BLaER1 treated with 17β-estradiol and CSF1 and Interleukin-3, amounts not matched to agents 10 nM and 100 nM (cell line): ENCODE data around the gene PKP3.
"Not testable (repeated sequence)": the region's sequence is repeated elsewhere in the genome, so short reads cannot be mapped to it uniquely, and the experiment has no call there.

Experiments
- H3K27ac ChIP-seq, 11 experiments: shearing (Covaris generic); formaldehyde crosslinking; 2 replicates each; pipeline ENCODE4 v1.8.1; 2022
- H3K27me3 ChIP-seq, 11 experiments: shearing (Covaris generic); formaldehyde crosslinking; 2 replicates each; pipeline ENCODE4 v1.8.1; 2022
- H3K36me3 ChIP-seq, 11 experiments: shearing (Covaris generic); formaldehyde crosslinking; 2 replicates each; pipeline ENCODE4 v1.8.1; 2022
- H3K4me1 ChIP-seq, 10 experiments: shearing (Covaris generic); formaldehyde crosslinking; 2 replicates each; pipeline ENCODE4 v1.8.1; 2022
- H3K4me2 ChIP-seq, 11 experiments: shearing (Covaris generic); formaldehyde crosslinking; 2 replicates each; pipeline ENCODE4 v1.8.1; 2022
- H3K4me3 ChIP-seq, 10 experiments: shearing (Covaris generic); formaldehyde crosslinking; 2 replicates each; pipeline ENCODE4 v1.8.1; 2022
- H3K9ac ChIP-seq, 11 experiments: shearing (Covaris generic); formaldehyde crosslinking; 2 replicates each; pipeline ENCODE4 v1.8.1; 2022
- H3K9me3 ChIP-seq, 11 experiments: shearing (Covaris generic); formaldehyde crosslinking; replicated peaks in 1 of 11; 2 replicates each; pipeline ENCODE4 v1.8.1; 2022
- H4K20me1 ChIP-seq, 11 experiments: shearing (Covaris generic); formaldehyde crosslinking; 2 replicates each; pipeline ENCODE4 v1.8.1; 2022
- Cebpa-rat ChIP-seq, 11 experiments: shearing (Covaris generic); IDR thresholded peaks; 2 replicates each; pipeline ENCODE4 v1.8.1; 2022

Gene PKP3

GRCh38 chr11:418343-419247, 24.6 kb downstream of the PKP3 start:
- Histone ChIP-seq H3K27ac (no peak overlapping the region), H4K20me1 (peaks cover 0 to under 1% (median 0%) of the 10 kb centered on the region in 11 experiments; a peak in 1 of 22 replicates), H3K9ac (no peak overlapping the region), H3K4me1 (peaks cover 27 to 43% (median 37%) of the 10 kb centered on the region in 10 experiments), H3K27me3 (peaks cover 0 to 10% (median 0%) of the 10 kb centered on the region in 11 experiments; a peak in 4 of 22 replicates), H3K4me2 (peak overlapping the region in 3 of 11 experiments; percentile 99; a peak in 4 of 22 replicates), H3K36me3 (no peaks in the 10 kb centered on the region), H3K4me3 (no peak overlapping the region), H3K9me3 (no peaks in the 10 kb centered on the region)
- no peak for TF ChIP-seq Cebpa-rat (IDR thresholded peaks at IDR 0.05)

GRCh38 chr11:419248-420005, 25.4 kb downstream of the PKP3 start:
- Histone ChIP-seq H3K27ac (no peak overlapping the region), H3K9ac (no peak overlapping the region), H3K36me3 (no peaks in the 10 kb centered on the region), H3K9me3 (no peaks in the 10 kb centered on the region), H3K27me3 (peaks cover 0 to 10% (median 0%) of the 10 kb centered on the region in 11 experiments; a peak in 4 of 22 replicates), H4K20me1 (no peaks in the 10 kb centered on the region), H3K4me2 (no peak overlapping the region), H3K4me1 (peaks cover 24 to 35% (median 31%) of the 10 kb centered on the region in 10 experiments), H3K4me3 (no peak overlapping the region)
- TF ChIP-seq Cebpa-rat (IDR thresholded peaks at IDR 0.05): no peak

- Histone ChIP-seq H3K4me3 (no peak overlapping the region), H3K27me3 (peaks cover 0 to 10% (median 0%) of the 10 kb centered on the region in 11 experiments; a peak in 4 of 22 replicates), H4K20me1 (no peaks in the 10 kb centered on the region), H3K4me1 (peaks cover 19 to 28% (median 26%) of the 10 kb centered on the region in 10 experiments), H3K36me3 (no peaks in the 10 kb centered on the region), H3K9ac (no peak overlapping the region), H3K27ac (no peak overlapping the region), H3K9me3 (no peaks in the 10 kb centered on the region), H3K4me2 (no peak overlapping the region)
- no peak for TF ChIP-seq Cebpa-rat (IDR thresholded peaks at IDR 0.05)
Measured at GRCh38 chr11:420054-420910, 26.3 kb downstream of the PKP3 start.

GRCh38 chr11:420911-421321, 26.9 kb downstream of the PKP3 start:
- Histone ChIP-seq H3K36me3 (no peaks in the 10 kb centered on the region), H3K9me3 (no peaks in the 10 kb centered on the region), H3K4me1 (peaks cover 13 to 22% (median 19%) of the 10 kb centered on the region in 10 experiments), H3K27me3 (peaks cover 0 to 10% (median 0%) of the 10 kb centered on the region in 11 experiments; a peak in 4 of 22 replicates), H3K4me2 (no peak overlapping the region), H3K4me3 (no peak overlapping the region), H3K9ac (no peak overlapping the region), H3K27ac (no peak overlapping the region), H4K20me1 (no peaks in the 10 kb centered on the region)
- no peak for TF ChIP-seq Cebpa-rat (IDR thresholded peaks at IDR 0.05)

GRCh38 chr11:422249-422656, 28.2 kb downstream of the PKP3 start:
- Histone ChIP-seq H4K20me1 (no peaks in the 10 kb centered on the region), H3K27ac (no peak overlapping the region), H3K9me3 (no peaks in the 10 kb centered on the region), H3K36me3 (no peaks in the 10 kb centered on the region), H3K4me1 (peaks cover 5 to 11% (median 8%) of the 10 kb centered on the region in 10 experiments), H3K27me3 (peaks cover 0 to 7% (median 0%) of the 10 kb centered on the region in 11 experiments; a peak in 4 of 22 replicates), H3K4me3 (no peak overlapping the region), H3K4me2 (no peak overlapping the region), H3K9ac (no peak overlapping the region)
- TF ChIP-seq Cebpa-rat (IDR thresholded peaks at IDR 0.05): no peak

- H3K27ac ChIP-seq: no peak overlapping the region
- no peak overlapping the region for H3K9ac ChIP-seq
- no peak overlapping the region for H3K4me2 ChIP-seq
- no peaks in the 10 kb centered on the region for H3K36me3 ChIP-seq
- H4K20me1 ChIP-seq: no peaks in the 10 kb centered on the region
- H3K27me3 ChIP-seq: no peaks in the 10 kb centered on the region
- H3K4me3 ChIP-seq: no peak overlapping the region
- H3K9me3 ChIP-seq: no peaks in the 10 kb centered on the region
- H3K4me1 ChIP-seq: no peaks in the 10 kb centered on the region
- TF ChIP-seq Cebpa-rat (IDR thresholded peaks at IDR 0.05): no peak
Measured at GRCh38 chr11:424232-424631, 30.2 kb downstream of the PKP3 start.

GRCh38 chr11:424766-425165, 30.8 kb downstream of the PKP3 start:
- H3K4me2 ChIP-seq, H3K4me1 ChIP-seq, H4K20me1 ChIP-seq, H3K9ac ChIP-seq, H3K9me3 ChIP-seq, H3K27me3 ChIP-seq, H3K4me3 ChIP-seq, H3K27ac ChIP-seq, H3K36me3 ChIP-seq: not testable (repeated sequence)

GRCh38 chr11:425301-425700, 31.3 kb downstream of the PKP3 start:
- H3K4me3 ChIP-seq: no peak overlapping the region
- no peaks in the 10 kb centered on the region for H3K27me3 ChIP-seq
- TF ChIP-seq Cebpa-rat (IDR thresholded peaks at IDR 0.05): no peak
- H4K20me1 ChIP-seq: no peaks in the 10 kb centered on the region
- no peak overlapping the region for H3K9ac ChIP-seq
- no peaks in the 10 kb centered on the region for H3K36me3 ChIP-seq
- H3K4me2 ChIP-seq: no peak overlapping the region
- H3K9me3 ChIP-seq: no peaks in the 10 kb centered on the region
- H3K27ac ChIP-seq: no peak overlapping the region
- no peaks in the 10 kb centered on the region for H3K4me1 ChIP-seq

GRCh38 chr11:426851-427250, 32.8 kb downstream of the PKP3 start:
- H3K4me2 ChIP-seq: no peak overlapping the region
- H3K27me3 ChIP-seq: no peaks in the 10 kb centered on the region
- no peak for TF ChIP-seq Cebpa-rat (IDR thresholded peaks at IDR 0.05)
- no peaks in the 10 kb centered on the region for H3K9me3 ChIP-seq
- H3K27ac ChIP-seq: no peak overlapping the region
- no peaks in the 10 kb centered on the region for H4K20me1 ChIP-seq
- no peaks in the 10 kb centered on the region for H3K36me3 ChIP-seq
- H3K9ac ChIP-seq: no peak overlapping the region
- no peak overlapping the region for H3K4me3 ChIP-seq
- H3K4me1 ChIP-seq: no peaks in the 10 kb centered on the region
